PC-9 (cell line): ENCODE data around the gene TRPC4AP.

Experiments used
- CTCF ChIP-seq: fragments of 200-600 bp; sonication (generic); conservative IDR thresholded peaks from 2 replicates; pipeline ENCODE4 v1.6.1; 2017; ENCODE audit warnings: mixed run types, antibody characterized with exemption, mild to moderate bottlenecking, moderate library complexity
- EZH2 ChIP-seq: fragments of 200-600 bp; sonication (generic); IDR thresholded peaks from 2 replicates; pipeline ENCODE4 v1.8.0; 2017; ENCODE audit warnings: antibody characterized with exemption, low read depth

GRCh38 chr20:35129647-35130069 lies 37.1 kb upstream of the TRPC4AP start:
- TF ChIP-seq CTCF (no peak), EZH2 (no peak)
